CD14-positive monocyte (primary cell): ENCODE measurements around the gene MRPS27. TPM values are rescaled to one million over a fixed set of nuclear protein-coding genes. Genes with fewer than 3 reads are reported as not detected.

Experiments used
- DNase-seq, 3 donors: peaks; one replicate each; pipeline ENCODE4 v3.0.0-alpha.2; 2011 to 2022
- H2AFZ ChIP-seq: 2 replicates; pipeline ENCODE4 v1.6.0; 2012; ENCODE audit warnings: mild to moderate bottlenecking, low read depth, low read length, inconsistent platforms; ENCODE audit not compliant: insufficient read depth, poor library complexity, severe bottlenecking
- H3K27ac ChIP-seq, 2 donors: 1 replicate in 1 of 2; 2 replicates in 1 of 2; pipeline ENCODE4 v1.5.1; 2012 to 2013; ENCODE audit warnings: low read length in 2 of 2, control low read depth in 1 of 2, inconsistent platforms in 1 of 2, low read depth in 1 of 2, mild to moderate bottlenecking in 1 of 2
- H3K27me3 ChIP-seq, 2 donors: one replicate each; pipeline versions ENCODE4 v1.6.0 to v1.6.1; 2011 to 2013; ENCODE audit warnings: low read length in 2 of 2; ENCODE audit not compliant: control insufficient read depth in 2 of 2, insufficient read depth in 2 of 2
- H3K36me3 ChIP-seq, 2 donors: replicated peaks in 1 of 2; 1 replicate in 1 of 2; 2 replicates in 1 of 2; pipeline versions ENCODE4 v1.5.1 to v1.6.1; 2012 to 2013; ENCODE audit warnings: low read length in 2 of 2, control low read depth in 1 of 2, inconsistent platforms in 1 of 2, mild to moderate bottlenecking in 1 of 2; ENCODE audit not compliant: insufficient read depth in 2 of 2, control insufficient read depth in 1 of 2
- H3K4me1 ChIP-seq, 2 donors: 1 replicate in 1 of 2; 2 replicates in 1 of 2; pipeline versions ENCODE4 v1.5.1 to v1.6.1; 2012 to 2013; ENCODE audit warnings: low read length in 2 of 2, control low read depth in 1 of 2, inconsistent platforms in 1 of 2, mild to moderate bottlenecking in 1 of 2, moderate library complexity in 1 of 2; ENCODE audit not compliant: insufficient read depth in 2 of 2, control insufficient read depth in 1 of 2
- H3K4me2 ChIP-seq: replicated peaks from 2 replicates; pipeline ENCODE3; 2012; ENCODE audit warnings: low read length, moderate library complexity, mild to moderate bottlenecking; ENCODE audit not compliant: poor library complexity, severe bottlenecking; ENCODE audit errors: extremely low read depth
- H3K4me3 ChIP-seq, 3 experiments: fragments of 200-600 bp in 1 of 3; sonication (generic) in 1 of 3; replicated peaks in 1 of 3; 1 replicate in 2 of 3; 2 replicates in 1 of 3; pipeline ENCODE4 v1.5.1; 2011 to 2013; ENCODE audit warnings: low read length in 3 of 3, mild to moderate bottlenecking in 3 of 3, control low read depth in 2 of 3, low read depth in 2 of 3, inconsistent platforms in 1 of 3, moderate library complexity in 1 of 3
- H3K79me2 ChIP-seq: 2 replicates; pipeline ENCODE4 v1.6.0; 2012; ENCODE audit warnings: mild to moderate bottlenecking, control low read depth, inconsistent platforms, low read length, moderate library complexity; ENCODE audit not compliant: insufficient read depth
- H3K9ac ChIP-seq: 2 replicates; pipeline ENCODE4 v1.6.0; 2017; ENCODE audit warnings: low read length, mild to moderate bottlenecking; ENCODE audit not compliant: insufficient read depth, poor library complexity, severe bottlenecking
- H3K9me3 ChIP-seq, 2 donors: replicated peaks in 1 of 2; 1 replicate in 1 of 2; 2 replicates in 1 of 2; pipeline versions ENCODE4 v1.5.1 to v1.6.1; 2012 to 2013; ENCODE audit warnings: low read length in 2 of 2, control low read depth in 1 of 2; ENCODE audit not compliant: control insufficient read depth in 1 of 2, insufficient read depth in 1 of 2
- H4K20me1 ChIP-seq: 2 replicates; pipeline ENCODE4 v1.6.0; 2012; ENCODE audit warnings: mild to moderate bottlenecking, low read length, control low read depth, moderate library complexity; ENCODE audit not compliant: insufficient read depth
- H3K27ac Mint-ChIP-seq, 7 donors: one replicate each; pipeline ENCODE4 v1.8.0; 2020; ENCODE audit warnings: mild to moderate bottlenecking in 7 of 7, mixed read lengths in 7 of 7, moderate library complexity in 6 of 7, inconsistent platforms in 2 of 7
- H3K27me3 Mint-ChIP-seq, 3 donors: one replicate each; pipeline ENCODE4 v1.8.0; 2021 to 2022; ENCODE audit warnings: low read depth in 3 of 3, mild to moderate bottlenecking in 3 of 3, mixed read lengths in 3 of 3, moderate library complexity in 3 of 3, inconsistent platforms in 1 of 3
- H3K36me3 Mint-ChIP-seq, 2 donors: one replicate each; pipeline ENCODE4 v1.8.0; 2020; ENCODE audit warnings: mixed read lengths in 2 of 2, inconsistent platforms in 1 of 2, mild to moderate bottlenecking in 1 of 2
- H3K4me1 Mint-ChIP-seq: one replicate; pipeline ENCODE4 v1.8.0; 2020; ENCODE audit warnings: mild to moderate bottlenecking, mixed read lengths
- H3K4me3 Mint-ChIP-seq, 2 donors: one replicate each; pipeline ENCODE4 v1.8.0; 2020; ENCODE audit warnings: mild to moderate bottlenecking in 2 of 2, mixed read lengths in 2 of 2, moderate library complexity in 1 of 2
- H3K9me3 Mint-ChIP-seq, 7 donors: one replicate each; pipeline ENCODE4 v1.8.0; 2020 to 2022; ENCODE audit warnings: mixed read lengths in 7 of 7, mild to moderate bottlenecking in 6 of 7, moderate library complexity in 6 of 7, inconsistent platforms in 2 of 7
- WGBS: methylation state at CpG from one replicate; pipeline ENCODE4 v1.1.5; 2013; ENCODE audit warnings: missing lambda C conversion rate; ENCODE audit not compliant: insufficient coverage; 5-methylcytosine and 5-hydroxymethylcytosine counted together
- intact Hi-C, 2 donors: fragments of 100-400 bp; cut with micrococcal nuclease; formaldehyde crosslinking; loops; one replicate each; pipeline versions ENCODE4 v1.15.0 to v1.15.1; 2023
- polyA plus RNA-seq, 3 donors: library from polyadenylated mRNA; depleted of rRNA in 1 of 3; unstranded in 2 of 3; stranded (reverse) in 1 of 3; fragments of 300-500 nt in 2 of 3; fragments of >200 nt in 1 of 3; fragmentation: Illumina TruSeq in 2 of 3; gene quantifications; 1 replicate in 2 of 3; 2 replicates in 1 of 3; pipeline ENCODE4 v1.2.3, GENCODE V29; 2012 to 2021
- TF ChIP-seq, protein P1 (sequence below): fragments of 200-600 bp; IDR thresholded peaks from one replicate; pipeline ENCODE4 v1.8.0; 2022; ENCODE audit warnings: antibody characterized with exemption, mild to moderate bottlenecking

Gene MRPS27
- polyA plus RNA-seq, 3 donors: 13.3 to 19.2 (median 15.3) TPM

- H3K79me2 ChIP-seq: no peaks in the 10 kb centered on the region
- peaks cover 16 to 18% of the 10 kb centered on the region in 2 donors for H3K36me3 Mint-ChIP-seq
- no peaks in the 10 kb centered on the region for H3K27me3 ChIP-seq
Measured at GRCh38 chr5:72252574-72253155, 67.4 kb downstream of the MRPS27 start.

DNA sequence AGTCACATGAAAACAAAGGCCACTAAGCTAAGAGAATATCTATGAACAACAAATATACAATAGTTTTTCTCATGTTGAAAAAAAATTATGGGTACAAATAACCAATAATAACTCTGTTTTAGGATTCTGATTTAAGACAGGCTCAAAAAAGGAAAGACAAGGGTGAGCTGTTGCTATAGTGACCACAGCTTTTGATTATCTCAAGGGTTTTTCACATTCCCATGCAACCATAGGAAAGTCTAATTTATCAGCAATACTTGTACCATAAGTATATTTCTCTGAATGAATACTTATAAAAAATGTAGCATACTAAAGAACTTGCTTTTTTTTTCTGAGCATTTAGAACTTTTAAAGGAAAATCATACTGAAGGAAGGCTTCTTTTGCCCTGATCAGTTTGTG lies 68.0 kb downstream of the MRPS27 start:
- TF ChIP-seq, protein P1, sequence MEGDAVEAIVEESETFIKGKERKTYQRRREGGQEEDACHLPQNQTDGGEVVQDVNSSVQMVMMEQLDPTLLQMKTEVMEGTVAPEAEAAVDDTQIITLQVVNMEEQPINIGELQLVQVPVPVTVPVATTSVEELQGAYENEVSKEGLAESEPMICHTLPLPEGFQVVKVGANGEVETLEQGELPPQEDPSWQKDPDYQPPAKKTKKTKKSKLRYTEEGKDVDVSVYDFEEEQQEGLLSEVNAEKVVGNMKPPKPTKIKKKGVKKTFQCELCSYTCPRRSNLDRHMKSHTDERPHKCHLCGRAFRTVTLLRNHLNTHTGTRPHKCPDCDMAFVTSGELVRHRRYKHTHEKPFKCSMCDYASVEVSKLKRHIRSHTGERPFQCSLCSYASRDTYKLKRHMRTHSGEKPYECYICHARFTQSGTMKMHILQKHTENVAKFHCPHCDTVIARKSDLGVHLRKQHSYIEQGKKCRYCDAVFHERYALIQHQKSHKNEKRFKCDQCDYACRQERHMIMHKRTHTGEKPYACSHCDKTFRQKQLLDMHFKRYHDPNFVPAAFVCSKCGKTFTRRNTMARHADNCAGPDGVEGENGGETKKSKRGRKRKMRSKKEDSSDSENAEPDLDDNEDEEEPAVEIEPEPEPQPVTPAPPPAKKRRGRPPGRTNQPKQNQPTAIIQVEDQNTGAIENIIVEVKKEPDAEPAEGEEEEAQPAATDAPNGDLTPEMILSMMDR: no peak
- Histone ChIP-seq H2AFZ (no peak overlapping the region), H3K9me3 (no peaks in the 10 kb centered on the region), H3K4me1 (peaks cover 0 to 2% of the 10 kb centered on the region in 2 donors), H3K27me3 (no peaks in the 10 kb centered on the region), H4K20me1 (no peaks in the 10 kb centered on the region), H3K36me3 (peaks cover 3% of the 10 kb centered on the region in 2 donors), H3K79me2 (no peaks in the 10 kb centered on the region), H3K4me3 (no peak overlapping the region), H3K9ac (no peak overlapping the region), H3K4me2 (no peak overlapping the region), H3K27ac (no peak overlapping the region)
- Mint-ChIP-seq H3K27ac (no peak overlapping the region), H3K4me1 (peaks cover 13% of the 10 kb centered on the region), H3K4me3 (no peak overlapping the region), H3K36me3 (peaks cover 11 to 14% of the 10 kb centered on the region in 2 donors), H3K9me3 (no peaks in the 10 kb centered on the region), H3K27me3 (no peaks in the 10 kb centered on the region)
- no peak for DNase-seq
- intact Hi-C loops: no loop called here

More at GRCh38 chr5:72252574-72253155, 67.4 kb downstream of the MRPS27 start:
- no peak overlapping the region for H3K9ac ChIP-seq
- no peak overlapping the region for H3K4me2 ChIP-seq
- 100% methylated on average over 4 of the region's 5 CpGs for WGBS
- H3K4me3 ChIP-seq: no peak overlapping the region
- H3K9me3 ChIP-seq: no peaks in the 10 kb centered on the region
- no peak overlapping the region for H3K27ac ChIP-seq
- no peaks in the 10 kb centered on the region for H3K9me3 Mint-ChIP-seq
- no peaks in the 10 kb centered on the region for H3K27me3 Mint-ChIP-seq
- TF ChIP-seq, protein P1: no peak
- no peak for DNase-seq
- H3K4me1 Mint-ChIP-seq: peaks cover 11% of the 10 kb centered on the region
- peaks cover 6 to 7% of the 10 kb centered on the region in 2 donors for H3K36me3 ChIP-seq
- intact Hi-C loops: no loop called here
- H2AFZ ChIP-seq: no peak overlapping the region
- no peak overlapping the region for H3K27ac Mint-ChIP-seq
- no peak overlapping the region for H3K4me3 Mint-ChIP-seq
- H3K4me1 ChIP-seq: peaks cover 0 to 2% of the 10 kb centered on the region in 2 donors
- H4K20me1 ChIP-seq: no peaks in the 10 kb centered on the region
